Stimulated activated CD8-positive, alpha-beta memory T cell treated with anti-CD3 and anti-CD28 coated beads, Interleukin-4, amount 100 ng/mL, for 1 hour (primary cell): ENCODE data around the gene NR5A1.

ENCODE experiments used
- DNase-seq, 2 donors: peaks; one replicate each; pipeline ENCODE4 v3.0.0-alpha.2; 2020; ENCODE audit warnings: low read depth in 2 of 2, low spot score in 1 of 2

The NR5A1 gene

DNA sequence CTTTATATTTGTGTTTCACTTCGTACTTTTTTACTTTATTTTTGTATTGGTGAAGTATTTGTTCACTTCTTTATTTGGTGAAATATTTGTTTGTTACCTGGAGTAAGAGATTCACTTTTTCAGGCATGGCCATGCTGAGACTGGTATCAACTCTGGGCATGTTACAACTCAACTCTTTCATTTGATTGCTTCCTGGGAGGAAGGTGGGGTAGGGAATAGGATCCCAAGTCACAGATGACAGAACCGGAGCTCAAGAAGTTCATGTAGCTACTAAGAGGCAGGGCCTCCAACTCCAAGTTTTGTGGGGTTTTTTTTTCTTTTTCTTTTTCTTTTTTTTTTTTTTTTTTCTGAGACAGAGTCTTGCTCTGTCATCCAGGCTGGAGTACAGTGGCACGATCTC lies 63.0 kb downstream of the NR5A1 start:
- DNase-seq = no peak

DNA sequence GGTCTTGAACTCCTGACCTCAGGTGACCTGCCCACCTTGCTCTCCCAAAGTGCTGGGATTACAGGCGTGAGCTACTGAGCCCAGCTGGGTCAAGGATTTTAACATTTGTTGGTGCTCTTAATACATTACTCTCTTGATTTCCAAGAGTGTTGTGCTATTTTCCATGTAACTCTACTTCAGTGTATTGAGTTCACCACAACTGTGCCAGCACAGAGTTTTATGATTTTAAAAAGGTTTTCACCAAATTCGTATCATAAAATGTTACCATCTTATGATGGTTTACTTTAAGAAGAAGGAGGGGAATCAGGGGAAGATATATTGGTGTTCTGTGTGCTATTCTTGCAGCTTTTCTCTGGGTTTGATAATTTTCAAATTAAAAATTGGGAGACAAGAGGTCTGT lies 63.6 kb downstream of the NR5A1 start:
- DNase-seq = no peak

DNA sequence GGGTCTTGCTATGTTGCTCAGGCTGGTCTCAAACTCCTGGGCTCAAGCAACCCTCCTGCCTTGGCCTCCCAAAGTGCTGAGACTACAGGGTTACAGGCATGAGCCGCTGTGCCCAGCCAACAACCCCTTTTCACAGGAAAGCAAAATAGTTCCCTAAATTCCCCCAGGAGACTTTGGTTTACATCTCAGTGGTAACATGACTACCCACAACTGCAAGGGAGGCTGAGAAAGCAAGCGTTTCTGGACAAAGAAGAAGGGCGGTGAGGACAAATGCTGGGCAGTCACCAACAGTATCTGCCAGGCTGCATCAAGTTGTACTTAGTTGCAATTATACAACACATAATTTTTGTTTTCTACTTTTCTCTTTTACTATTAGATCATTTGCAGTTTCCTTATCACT lies 64.4 kb downstream of the NR5A1 start:
- DNase-seq = no peak

DNA sequence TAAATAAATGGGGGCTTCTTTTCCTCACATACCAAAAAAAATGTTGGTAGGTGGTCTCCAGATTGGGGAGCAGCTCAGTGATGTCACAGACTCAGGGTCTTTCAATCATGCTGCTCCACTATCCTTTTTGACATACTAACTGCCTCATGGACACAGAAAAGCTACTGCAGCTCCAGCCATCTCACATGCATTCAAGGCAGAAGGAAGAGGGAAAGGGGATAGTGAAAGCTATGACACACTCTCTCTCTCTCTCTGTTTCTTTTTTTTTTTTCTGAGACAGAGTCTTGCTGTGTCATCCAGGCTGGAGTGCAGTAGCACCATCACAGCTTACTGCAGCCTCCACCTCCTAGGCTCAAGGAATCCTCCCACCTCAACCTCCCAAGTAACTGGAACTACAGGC lies 64.8 kb downstream of the NR5A1 start:
- no peak for DNase-seq

DNA sequence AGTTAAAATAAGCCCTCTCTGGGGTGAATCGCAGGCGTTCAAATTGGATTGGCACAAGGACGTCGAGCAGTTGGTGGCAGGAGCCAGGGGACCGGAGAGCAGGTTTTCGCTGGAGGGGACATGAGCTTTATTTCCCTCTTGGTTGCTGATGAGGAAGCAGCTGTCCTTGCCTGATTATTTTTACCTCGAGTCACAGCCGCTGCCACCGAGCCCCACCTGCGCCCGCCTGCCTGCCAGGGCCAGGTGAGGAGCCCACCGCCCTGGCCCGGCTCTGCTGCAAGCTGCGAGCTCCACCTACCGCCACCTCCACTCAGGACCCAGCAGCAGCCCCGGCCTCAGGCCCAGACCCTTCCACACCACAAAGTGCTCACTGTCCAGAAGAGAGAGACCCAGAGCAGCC lies 65.9 kb downstream of the NR5A1 start:
- no peak for DNase-seq

DNA sequence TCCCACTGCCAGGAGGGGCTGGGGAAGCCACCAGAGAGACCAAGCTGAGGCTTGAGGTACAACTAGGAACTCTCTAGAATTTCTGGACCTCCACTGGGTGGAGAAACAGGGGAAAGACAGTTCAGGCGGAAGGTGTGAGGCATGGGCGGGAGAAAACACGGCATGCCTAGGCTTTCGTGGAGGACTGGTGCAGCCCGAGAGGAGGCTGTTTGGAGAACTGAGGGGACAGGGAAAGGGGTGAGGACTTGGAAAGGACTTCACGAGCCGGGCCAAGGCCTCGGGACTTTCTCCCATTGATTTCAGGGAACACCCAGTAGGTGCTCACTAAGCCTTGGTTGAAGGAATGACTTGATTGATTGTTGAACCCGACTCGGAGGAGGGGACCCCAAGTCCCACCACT lies 66.4 kb downstream of the NR5A1 start:
- DNase-seq = no peak

DNA sequence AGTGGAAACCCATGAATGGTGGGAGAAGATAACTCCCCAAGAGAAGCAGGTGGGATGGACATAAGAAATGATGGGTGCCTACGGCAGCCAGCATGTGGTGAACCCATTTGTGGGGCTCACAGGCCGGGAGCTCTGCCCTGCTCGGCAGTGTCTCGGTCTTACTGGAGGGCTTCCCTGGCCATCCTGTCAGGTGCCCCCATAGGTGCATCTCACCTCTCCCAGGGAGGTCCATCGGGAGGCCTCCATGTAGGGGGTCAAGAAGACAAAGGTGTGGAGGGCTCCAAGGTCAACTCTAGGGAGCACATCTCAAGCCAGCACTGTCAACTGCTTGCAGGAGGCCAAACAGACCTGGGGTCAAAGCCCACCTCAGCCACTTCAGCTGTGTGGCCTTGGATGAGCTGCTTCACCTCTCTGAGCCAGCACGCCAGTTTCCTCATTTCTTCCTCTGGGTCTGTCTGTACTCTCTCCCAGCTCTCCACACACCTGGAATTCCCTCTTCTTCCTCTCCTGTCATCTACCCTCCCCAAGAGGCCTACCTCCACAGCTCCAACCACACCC lies 67.4 kb downstream of the NR5A1 start:
- DNase-seq = no peak

DNA sequence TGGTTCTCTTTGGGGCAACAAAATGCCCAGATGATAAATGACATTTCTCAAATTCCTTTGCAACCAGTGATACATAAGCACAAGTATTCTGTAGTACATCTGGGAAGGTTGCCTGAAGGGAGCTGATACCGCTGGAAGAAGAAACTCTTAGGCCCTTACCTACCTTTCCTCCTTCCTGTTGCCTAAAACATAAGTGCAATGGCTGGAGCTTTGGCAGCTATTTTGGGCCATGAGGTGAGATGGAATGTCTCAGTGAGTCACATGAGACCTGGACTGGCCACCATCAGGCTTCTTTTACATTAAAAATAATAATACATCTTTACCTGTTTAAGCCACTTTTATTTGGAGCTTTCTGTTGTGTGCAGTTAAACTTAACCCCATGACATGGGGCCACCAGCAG lies 68.1 kb downstream of the NR5A1 start:
- no peak for DNase-seq

DNA sequence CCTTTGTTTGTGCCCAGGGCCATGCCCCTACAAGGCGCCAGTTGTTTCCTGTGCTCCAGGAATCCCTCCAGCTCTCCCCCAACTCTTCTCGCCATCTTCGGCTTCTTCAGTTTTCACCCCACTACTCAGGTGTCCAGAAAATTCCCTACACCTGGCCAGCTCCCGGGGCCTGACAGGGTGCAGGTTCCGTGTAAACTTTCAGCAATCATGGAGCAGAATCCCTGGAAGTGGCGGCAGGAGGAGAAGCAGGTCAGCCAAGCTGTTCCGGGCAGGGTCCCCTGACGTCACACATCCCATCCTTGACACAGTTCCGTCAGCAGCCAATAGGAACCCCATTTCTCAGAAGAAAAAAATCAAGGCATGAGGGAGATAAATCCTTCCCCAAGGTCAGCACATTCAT lies 69.1 kb downstream of the NR5A1 start:
- DNase-seq = no peak

DNA sequence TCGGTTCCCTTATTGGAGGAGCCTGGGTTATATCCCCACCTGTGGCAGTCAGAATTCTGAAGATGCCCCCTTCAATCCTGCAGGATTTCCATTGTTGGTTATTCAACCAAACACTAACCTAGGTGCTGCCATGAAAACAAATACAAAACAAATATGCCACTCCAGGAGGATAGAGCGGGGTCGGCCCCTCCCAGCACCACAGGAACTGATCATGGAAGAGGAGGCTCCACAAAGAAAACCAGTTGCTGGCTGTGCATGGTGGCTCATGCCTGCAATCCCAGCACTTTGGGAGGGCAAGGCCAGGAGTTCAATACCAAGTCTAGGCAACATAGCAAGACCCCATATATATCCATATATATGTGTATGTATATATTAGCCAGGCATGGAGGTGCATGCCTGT lies 70.1 kb downstream of the NR5A1 start:
- DNase-seq = no peak

DNA sequence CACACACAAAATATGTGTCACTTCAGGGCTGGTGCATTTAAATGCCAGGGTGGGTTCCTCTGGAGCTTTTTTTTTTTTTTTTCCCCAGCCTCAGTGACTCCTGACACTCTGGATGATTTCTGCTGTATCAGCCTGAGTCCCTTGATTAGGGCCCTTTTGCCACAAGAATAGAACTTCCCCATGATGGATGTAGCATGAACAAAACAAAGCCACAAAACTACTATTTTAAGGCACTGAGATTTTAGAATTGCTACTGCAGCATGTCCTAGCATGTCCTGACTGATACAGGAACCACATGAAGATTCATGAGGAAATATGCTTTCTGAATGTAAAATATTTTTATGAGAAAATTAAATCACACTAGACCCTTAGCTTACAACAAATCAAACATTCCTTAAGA lies 70.9 kb downstream of the NR5A1 start:
- no peak for DNase-seq
